ENCODE results near the gene UBE2G1.

GRCh38 chr17:4409659-4410058, 43.2 kb upstream of the UBE2G1 start:
- TF ChIP-seq POLR2A (IDR thresholded peaks at IDR 0.05; ENCODE audit: low read depth, low read length), result no peak
- no peak for TF ChIP-seq TAF1 (IDR thresholded peaks at IDR 0.05; ENCODE audit: borderline replicate concordance, low read depth, low read length)

Data from GM12892 (cell line).